HG03039 (cell line): ENCODE results near the gene L3MBTL4.
"Not testable (repeated sequence)": the region's sequence is repeated elsewhere in the genome, so short reads cannot be mapped to it uniquely, and the experiment has no call there.

Experiments used
- ATAC-seq: cut with Tn5 transposase; IDR thresholded peaks from one replicate; pipeline ENCODE4 v1.9.1; 2021; ENCODE audit warnings: mild to moderate bottlenecking, moderate library complexity; ENCODE audit not compliant: unreplicated experiment

Gene L3MBTL4

DNA sequence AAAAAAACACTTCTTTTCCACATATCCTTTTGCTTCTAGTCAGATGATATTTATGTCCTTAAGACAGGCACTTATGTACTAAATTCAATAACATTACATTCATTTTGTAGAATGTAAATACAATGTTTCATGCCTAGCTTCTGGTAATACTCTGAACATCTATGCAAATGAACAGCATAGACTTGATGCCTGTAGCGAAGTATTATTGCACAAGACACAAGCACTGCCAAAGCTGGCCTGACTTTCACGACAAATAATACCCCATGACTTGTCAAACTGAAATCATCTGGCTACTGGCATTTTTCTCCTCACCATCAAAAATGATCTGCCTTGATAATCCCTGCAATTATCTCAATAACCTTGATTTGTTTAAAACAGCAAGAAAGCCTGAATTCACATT lies 101.3 kb downstream of the L3MBTL4 start:
- no peak for ATAC-seq

DNA sequence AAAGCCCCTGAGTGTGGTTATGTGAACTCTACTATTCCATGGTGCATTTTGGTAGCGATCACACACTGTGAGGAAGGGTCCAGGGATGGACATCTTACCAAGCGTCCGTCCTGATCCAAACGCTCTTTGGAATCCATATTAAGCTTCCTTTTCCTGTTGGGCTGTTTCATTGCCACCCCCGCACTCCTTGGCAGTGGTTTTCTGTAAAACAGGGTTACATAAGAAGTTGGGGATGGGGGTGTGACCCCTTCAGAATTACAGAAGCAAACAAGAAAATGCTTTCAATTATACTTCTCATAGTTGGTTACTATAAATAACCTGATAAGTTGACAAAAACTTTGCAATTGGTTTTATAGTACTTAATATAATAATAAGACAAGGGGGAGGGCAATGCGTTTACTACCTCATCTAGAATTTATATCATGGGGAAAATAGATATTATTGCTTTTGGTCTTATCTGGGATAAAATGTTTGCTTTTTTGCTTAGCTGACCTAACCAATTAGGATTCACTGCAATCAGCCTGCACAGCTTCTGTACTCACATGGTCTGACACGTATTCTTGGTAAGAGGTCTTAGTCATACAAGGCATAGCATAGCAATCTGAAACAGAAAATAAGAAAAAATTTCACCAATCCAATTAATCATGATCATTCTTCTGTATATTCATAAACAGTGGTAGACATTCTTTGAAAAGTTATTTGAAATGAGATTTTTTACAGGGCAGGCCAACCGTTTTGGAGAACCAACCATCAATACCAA lies 103.1 kb downstream of the L3MBTL4 start:
- ATAC-seq = no peak

DNA sequence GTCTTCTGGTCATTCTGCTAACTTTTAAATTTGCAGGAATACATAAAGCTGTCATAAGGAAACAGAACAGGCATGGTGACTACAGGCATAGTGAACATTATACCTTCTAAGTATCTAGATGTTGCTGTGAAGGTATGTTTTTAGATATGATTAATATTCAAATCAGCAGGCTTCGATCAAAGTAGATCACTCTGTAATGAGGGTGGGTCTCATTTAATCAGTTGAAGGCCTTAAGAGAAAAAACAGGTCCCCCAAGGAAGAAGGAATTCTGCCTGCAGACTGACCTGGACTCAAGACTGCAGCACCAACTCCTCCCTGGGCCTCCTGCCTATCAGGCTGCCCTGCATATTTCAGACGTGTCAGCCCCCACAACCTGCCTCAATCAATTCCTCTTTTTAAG lies 104.0 kb downstream of the L3MBTL4 start:
- ATAC-seq = no peak

DNA sequence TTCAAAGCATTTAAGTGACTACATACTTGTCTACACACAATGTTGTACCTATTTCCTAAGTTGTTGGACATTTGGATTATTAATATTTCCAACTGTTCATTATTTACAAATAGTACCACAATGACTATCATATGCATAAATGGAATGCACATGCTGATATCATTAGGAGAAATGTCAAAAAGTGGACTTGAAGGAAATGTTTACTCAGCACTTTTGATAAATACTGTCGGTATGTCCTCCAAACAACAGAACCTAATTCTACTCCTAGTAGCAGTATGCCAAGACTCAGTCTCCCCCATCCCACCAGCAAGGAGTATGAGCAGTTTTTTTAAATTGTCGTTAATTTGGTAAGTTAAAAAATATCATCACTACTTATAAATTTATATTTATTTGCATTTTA lies 116.8 kb downstream of the L3MBTL4 start:
- ATAC-seq = no peak

DNA sequence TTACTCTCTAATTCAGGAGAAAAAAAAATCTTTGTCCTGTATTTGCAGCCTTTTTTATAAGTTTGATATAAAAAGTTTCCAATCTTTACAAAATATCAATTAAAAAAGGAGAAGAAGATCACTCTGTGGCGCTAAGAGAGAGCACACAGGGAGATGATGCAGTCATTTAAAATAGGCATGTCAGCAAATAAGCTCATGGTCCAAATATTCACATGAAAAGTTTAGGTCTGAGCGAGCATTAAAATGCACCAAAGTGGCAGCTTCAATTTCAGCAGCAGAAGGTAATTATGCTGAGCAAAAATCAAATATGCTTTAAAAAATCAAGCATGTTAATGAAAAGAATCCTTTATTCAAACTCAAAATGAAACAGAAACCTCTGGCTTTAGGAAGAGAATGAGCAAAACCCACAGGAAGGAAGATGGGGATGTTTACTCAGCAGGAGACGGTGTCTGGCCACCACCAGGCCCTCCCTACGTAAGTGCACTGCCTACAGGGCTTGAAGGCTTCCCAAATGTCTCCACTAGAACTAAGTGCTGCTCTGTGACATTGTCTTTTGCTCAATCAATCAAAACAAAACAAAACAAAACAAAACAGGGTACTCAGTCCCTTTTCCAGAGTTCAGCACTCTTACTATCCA lies 120.4 kb downstream of the L3MBTL4 start:
- ATAC-seq = no peak

DNA sequence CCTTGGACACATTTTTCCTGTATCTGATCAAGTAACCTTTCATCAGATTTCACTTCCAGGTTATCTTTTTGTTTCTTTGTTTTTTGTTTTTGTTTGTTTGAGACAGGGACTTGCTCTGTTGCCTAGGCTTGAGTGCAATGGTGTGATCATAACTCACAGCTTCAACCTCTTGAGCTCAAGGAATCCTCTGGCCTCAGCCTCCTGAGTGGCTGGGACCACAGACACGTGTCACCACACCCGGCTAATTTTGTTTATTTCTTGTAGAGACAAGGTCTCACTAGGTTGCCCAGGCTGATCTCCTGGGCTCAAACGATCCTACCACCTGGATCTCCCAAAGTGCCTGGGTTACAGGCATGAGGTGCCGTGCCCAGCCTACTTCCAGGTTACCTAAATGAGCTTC lies 124.9 kb downstream of the L3MBTL4 start:
- ATAC-seq = no peak

DNA sequence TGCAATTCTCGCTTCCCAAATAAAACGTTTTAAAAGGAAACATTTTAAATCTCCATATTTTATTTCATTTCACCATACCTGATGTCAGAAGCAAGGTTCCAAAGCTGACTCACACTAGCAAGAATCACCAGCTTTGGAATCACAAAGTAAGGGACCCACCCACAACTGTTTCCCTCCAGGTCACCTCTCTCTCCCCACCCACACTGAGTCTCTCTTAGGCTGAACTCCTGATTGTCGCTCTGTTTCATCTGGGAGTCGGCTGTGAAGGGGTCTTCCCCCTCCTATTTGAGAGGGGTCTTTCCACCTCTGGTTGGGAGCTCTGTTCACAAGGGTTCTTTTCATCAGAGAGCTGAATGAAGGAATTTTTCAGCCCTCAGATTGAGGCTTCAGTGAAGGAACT lies 128.1 kb downstream of the L3MBTL4 start:
- ATAC-seq = no peak

DNA sequence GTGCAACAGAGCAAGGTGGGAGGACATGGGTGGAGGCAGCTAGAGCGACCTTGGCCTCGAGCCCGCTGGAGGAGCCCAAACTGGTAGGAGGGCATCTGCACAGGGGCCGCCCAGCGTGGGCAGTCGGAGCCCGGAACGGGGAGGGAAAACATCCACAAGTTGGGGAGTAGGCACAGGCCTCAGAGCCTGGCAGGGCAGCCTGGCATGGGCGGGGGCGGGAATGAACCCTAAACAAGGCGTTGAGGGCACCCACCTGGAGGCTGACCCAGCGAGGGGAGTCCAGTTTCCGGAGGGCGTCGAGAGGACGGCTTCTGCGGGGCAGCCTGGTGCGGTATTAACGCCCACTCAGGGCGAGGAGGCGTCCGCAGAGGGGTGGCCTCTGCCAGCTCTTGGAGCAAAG lies 129.9 kb downstream of the L3MBTL4 start:
- no peak for ATAC-seq

DNA sequence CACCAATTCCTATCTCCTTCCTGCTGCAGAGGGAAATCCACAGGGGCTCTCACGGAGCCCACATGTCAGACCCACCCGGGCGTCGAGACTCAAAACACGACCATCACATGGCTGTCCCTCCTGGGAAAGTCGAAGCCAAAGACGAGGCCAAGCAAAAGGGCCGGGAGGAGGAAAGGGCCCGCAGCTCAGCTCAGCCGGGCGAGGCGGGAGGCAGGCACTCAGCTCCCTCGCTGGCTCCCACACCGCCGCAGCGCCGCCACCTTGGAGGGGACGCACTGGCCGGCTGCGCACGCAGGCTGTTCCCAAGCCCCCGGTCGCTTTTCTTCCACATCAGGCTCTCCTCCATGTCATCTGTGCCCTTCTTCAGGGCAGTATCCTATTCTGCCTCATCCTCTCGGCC lies 130.4 kb downstream of the L3MBTL4 start:
- no peak for ATAC-seq

DNA sequence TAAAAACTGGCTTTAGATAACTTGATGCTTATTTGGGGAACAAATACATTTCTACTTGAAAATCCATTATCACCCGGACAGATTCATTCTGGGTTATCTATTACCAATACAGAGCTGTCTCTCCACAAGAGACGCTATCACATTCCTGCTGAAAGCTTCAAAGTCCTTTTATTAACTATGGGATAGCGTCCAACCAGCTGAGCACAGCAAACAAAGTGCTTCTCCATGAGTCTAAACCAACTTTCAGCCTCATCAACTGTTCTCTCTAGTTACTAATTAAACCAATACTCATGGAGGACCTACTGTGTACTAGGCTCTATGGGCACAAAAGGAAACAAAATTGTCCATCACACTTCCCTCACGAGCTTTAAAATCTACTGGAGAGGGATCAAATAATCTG lies 132.8 kb downstream of the L3MBTL4 start:
- no peak for ATAC-seq

DNA sequence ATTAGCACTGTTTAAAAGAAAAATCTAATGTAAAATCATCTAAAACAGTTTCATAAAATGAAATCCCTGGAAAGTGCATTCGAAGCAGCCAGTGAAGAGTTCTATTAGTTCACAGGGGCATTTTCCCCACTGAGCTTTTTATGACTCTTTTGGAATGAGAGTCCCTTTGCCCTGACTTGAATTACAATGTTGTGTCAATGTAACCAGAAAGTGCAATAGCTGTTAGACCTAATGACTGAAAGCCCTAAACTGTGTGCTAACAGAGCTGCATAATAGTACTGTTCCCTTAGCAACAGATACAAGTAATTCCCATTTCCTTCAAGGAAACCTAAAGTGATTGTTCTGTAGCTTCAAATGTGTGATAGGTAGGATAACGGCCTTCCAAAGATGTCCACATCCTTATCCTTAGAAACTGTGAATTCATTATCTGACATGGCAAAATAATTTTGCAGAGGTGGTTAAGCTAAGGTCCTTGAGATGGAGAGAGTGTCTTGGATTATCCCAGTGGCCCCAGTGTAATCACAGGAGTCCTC lies 134.4 kb downstream of the L3MBTL4 start:
- ATAC-seq = no peak

DNA sequence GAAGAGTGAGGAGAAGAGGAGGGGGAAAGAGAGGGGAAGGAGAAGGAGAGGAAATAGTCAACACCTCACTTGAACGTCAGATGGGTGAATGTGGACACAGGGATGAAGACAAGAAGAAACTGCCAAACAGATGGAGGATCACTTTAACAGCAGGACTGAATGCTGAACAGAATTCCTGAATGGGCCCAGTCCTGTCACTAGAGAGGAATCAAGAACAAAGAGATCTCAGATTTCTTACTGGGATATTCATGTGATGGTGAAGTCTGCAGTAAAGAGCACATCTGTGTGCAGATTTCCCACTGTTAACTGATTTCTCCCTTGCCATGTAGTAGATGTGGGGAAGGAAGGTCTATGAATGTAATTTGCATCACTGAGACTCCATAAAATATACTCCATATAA lies 135.4 kb downstream of the L3MBTL4 start:
- ATAC-seq = no peak

DNA sequence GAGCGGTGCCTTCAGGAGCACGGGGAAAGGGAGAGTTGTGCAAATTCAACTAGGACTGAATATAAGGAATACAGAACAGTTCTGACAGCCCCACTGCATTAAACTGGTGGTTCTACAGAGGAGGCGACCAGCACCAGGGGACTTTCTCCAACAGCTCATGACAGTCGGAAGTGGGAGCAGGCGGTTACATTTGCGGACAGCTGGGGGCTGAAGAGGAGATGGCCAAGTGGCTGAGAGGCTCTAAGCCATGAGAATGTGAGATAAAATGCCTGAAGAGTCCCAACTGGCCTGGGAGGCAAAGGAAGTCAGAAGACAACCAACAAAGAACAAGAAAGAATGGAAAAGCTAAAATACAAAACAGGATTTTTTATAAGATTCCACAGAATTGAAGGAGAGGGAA lies 141.3 kb downstream of the L3MBTL4 start:
- ATAC-seq = no peak

DNA sequence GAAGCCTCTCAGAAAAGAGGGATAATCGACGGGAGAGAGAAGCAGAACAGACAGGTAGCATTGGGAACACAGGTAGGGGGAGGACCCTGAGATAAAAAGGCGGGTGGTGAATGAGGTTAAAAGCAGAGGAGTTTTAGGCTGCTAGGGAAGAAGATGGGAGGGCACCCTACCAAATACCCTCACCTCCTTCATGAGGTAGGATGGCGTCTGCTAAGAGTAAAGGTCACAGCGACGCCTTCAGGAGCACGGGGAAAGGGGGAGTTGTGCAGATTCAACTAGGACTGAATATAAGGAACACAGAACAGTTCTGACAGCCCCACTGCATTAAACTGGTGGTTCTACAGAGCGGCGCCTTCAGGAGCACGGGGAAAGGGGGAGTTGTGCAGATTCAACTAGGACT lies 142.6 kb downstream of the L3MBTL4 start:
- ATAC-seq = not testable (repeated sequence)

DNA sequence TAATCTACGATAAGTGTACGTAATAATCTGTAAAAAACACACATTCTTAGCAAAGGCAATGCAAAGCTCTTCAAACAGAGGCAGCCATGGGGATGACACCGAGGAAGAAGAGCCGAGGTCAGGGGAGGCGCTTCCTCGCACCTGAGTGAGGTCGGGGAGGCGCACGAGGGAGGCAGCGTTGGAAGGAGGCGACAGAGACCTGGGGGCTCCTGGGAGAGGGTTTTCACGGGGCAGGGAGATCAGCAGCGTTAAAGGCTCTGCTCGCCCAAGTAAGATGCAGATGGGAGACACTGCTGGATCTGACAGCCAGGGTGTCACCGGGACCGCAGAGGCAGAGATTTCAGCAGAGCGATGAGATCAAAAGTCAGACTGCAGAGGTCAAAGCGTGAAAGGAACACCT lies 143.1 kb downstream of the L3MBTL4 start:
- ATAC-seq = no peak

DNA sequence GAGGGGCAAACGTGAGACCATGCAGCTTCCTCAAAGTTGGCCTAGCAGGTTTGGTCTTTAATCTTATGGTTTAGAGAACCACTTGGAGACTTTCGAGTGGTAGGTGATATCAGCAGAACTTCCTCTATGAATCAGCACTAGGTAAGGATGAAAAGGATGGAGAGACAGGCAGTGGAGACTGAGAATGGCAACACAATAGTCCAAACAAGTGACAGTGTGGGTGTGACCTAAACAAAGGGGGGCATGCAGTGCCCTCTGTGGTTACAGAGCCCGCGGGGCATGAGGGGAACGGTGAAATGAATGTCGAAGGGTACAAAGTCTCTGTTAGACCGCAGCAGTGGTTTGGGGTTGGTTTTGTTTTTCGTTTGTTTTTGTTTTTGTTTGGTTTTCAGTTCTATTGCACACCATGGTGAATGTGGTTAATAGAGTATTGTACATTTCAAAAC lies 143.9 kb downstream of the L3MBTL4 start:
- peak; percentile 75 for ATAC-seq

DNA sequence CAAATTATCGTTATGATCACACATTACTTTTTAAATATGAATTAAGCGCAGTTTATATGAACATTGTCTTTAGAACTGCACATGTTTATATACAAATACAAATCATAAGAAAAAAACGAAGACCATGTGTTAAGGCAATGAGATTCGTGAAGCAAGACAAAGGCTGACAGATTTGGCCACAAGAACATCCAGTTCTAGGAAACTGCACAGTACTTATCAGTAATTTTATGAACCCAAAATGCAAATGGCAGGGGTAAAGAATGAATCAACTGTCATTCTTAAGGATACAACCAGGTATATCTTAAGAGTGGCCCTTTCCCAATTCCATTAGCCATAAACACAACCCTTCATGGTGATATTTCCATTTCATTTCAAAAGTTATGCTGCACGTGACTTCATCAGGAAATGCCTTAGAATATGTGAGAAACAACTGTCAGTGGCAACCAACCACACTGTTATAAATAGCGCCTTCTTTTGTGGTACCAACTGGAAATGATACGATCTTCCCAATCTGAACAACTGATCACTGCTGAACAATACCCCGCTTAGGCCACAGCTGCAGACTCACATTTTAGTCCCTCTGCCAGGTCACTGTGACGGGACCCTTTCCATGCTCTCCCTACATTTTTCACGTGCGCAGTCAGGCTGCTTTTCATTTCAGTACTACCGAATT lies 144.9 kb downstream of the L3MBTL4 start:
- ATAC-seq = no peak

DNA sequence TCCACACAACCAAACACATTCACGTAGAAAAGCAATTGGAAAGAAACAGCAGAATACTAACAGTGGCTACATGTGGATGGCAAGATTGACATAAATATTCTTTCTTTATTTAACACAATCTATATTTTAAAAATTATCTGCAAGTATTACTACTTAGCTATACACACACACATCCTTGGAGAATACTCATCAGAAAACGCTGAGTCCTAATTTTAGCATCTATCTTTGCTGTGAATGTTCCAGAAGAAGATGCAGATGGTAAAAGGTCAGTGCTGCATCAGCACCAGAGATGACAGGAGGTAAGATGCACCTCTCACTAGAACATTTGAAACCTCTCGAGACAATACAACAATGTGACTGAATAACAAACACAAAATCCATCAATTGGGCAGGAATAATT lies 148.5 kb downstream of the L3MBTL4 start:
- no peak for ATAC-seq

DNA sequence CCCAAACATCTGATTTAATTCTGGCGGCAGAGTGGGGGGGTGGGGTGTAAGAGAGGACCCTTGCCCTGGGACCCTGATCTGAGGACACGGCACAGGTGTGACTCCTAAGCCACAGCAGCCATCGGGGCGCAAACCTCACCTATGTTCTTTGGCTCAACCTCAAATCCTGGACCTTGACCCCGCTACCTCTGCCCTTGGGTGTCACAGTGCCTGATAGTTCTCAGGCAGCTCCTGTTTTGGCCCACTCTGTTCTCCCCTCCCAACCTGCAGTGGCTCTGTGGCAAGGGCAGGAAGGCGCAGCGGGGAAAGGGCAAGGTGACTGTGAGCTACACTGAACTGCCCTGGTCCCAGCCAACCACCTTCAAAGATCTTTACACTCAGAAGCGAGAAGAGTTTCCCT lies 152.8 kb downstream of the L3MBTL4 start:
- no peak for ATAC-seq

DNA sequence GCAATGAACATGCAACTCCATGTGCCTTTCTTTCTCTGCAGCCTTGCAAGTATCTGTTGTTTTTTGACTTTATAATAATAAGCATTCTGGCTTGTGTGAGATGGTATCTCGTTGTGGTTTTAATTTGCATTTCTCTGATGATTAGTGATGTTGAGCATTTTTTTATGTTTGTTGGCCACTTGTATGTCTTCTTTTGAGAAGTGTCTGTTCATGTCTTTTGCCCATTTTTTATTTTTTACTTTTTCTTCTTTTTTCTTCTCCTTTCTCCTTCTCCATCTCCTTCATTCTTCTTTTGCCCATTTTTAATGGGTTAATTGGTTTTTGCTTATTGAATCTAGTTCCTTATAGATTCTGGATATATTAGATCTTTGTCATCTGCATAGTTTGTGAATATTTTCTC lies 155.4 kb downstream of the L3MBTL4 start:
- ATAC-seq = not testable (repeated sequence)

DNA sequence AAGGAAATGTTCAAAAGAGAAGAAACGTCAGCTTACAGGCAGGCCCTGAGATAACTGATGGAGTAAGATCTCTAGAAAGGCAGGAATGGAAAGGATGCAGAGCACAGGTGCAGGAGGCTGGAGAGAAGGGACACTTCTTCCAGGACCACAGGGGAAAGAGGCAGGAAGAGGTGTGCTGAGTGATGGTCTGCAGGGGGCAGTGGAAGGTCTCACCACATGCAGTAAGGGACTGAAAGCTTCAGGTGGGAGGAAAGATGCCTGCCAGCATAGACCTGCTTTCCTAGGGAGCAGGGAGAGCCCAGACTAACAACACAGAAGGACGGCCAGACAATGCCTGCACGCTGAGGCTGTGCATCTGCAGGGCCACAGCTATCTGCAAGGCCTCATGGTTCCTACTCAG lies 156.8 kb downstream of the L3MBTL4 start:
- no peak for ATAC-seq

DNA sequence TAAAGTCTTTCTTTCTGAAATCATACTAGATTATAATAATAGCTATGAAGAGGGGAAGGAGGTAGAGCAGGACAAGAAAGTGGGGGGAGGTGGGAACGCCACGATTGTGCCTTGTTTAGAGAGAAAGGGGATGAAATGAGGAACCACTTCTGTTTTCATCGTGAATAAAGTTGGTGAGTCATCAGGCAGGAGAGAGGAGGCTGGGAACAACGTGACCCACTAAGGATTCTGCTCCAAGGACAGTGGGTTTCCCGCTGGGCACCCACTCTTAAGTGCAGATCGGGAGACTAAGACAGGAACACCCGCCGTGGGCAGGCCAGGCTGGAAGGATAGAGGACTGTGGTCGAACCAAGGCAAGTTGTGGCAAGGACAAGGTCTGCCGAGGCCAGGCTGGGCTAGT lies 158.2 kb downstream of the L3MBTL4 start:
- ATAC-seq = no peak
